Lower leg skin (tissue), 3 donors: ENCODE results near the gene TOMM34.

ENCODE experiments used
- POLR2A ChIP-seq, 2 donors: fragments of 450-650 bp; IDR thresholded peaks; one replicate each; pipeline ENCODE4 v1.6.1; 2016 to 2017; ENCODE audit warnings: antibody characterized with exemption in 2 of 2, mild to moderate bottlenecking in 1 of 2, moderate library complexity in 1 of 2
- TF ChIP-seq, protein P1 (sequence below), 3 donors: fragments of 450-650 bp; IDR thresholded peaks; one replicate each; pipeline ENCODE4 v1.5.1; 2016; ENCODE audit warnings: antibody characterized with exemption in 3 of 3, mild to moderate bottlenecking in 3 of 3, moderate library complexity in 2 of 3

DNA sequence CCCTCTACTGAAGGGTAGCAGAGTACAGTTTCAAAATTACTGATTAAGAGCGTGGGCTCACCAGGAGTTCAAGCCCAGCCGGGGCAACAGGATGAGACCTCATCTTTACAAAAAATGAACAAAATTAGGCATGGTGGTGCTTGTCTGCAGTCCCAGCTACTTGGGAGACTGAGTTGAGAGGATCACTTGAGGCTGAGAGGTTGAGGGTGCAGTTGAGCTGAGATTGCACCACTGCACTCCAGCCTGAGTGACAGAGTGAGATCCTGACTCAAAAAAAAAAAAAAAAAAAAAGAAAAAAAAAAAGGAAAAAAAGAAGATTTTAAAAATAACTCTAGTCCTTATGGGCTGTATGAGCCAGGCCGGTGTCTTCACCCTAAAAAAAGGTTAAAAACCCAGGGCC lies 31.6 kb downstream of the TOMM34 start:
- TF ChIP-seq, protein P1, sequence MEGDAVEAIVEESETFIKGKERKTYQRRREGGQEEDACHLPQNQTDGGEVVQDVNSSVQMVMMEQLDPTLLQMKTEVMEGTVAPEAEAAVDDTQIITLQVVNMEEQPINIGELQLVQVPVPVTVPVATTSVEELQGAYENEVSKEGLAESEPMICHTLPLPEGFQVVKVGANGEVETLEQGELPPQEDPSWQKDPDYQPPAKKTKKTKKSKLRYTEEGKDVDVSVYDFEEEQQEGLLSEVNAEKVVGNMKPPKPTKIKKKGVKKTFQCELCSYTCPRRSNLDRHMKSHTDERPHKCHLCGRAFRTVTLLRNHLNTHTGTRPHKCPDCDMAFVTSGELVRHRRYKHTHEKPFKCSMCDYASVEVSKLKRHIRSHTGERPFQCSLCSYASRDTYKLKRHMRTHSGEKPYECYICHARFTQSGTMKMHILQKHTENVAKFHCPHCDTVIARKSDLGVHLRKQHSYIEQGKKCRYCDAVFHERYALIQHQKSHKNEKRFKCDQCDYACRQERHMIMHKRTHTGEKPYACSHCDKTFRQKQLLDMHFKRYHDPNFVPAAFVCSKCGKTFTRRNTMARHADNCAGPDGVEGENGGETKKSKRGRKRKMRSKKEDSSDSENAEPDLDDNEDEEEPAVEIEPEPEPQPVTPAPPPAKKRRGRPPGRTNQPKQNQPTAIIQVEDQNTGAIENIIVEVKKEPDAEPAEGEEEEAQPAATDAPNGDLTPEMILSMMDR (IDR thresholded peaks at IDR 0.05), result no peak
- TF ChIP-seq POLR2A (IDR thresholded peaks at IDR 0.05), result no peak
